DND-41 (cell line): ENCODE results near the gene SUN5.

ENCODE experiments used
- ATAC-seq: fragments of 200-7000 bp; cut with Tn5 transposase; 3 replicates; pipeline ENCODE4 v1.9.1; 2021; ENCODE audit warnings: low read depth; ENCODE audit not compliant: insufficient read depth
- DNase-seq: peaks from one replicate; pipeline ENCODE4 v3.0.0-alpha.2; 2020
- H2AFZ ChIP-seq: 2 replicates; pipeline ENCODE4 v1.6.0; 2012; ENCODE audit warnings: low read depth, low read length
- H3K27ac ChIP-seq: 2 replicates; pipeline ENCODE4 v1.5.1; 2012; ENCODE audit warnings: low read length, inconsistent platforms
- H3K27me3 ChIP-seq: fragments of 200-600 bp; sonication (generic); 2 replicates; pipeline ENCODE4 v1.6.0; 2012; ENCODE audit warnings: low read length, mild to moderate bottlenecking, inconsistent platforms; ENCODE audit not compliant: insufficient read depth, poor library complexity
- H3K36me3 ChIP-seq: 2 replicates; pipeline ENCODE4 v1.5.1; 2012; ENCODE audit warnings: low read length, inconsistent platforms; ENCODE audit not compliant: insufficient read depth
- H3K4me1 ChIP-seq: 2 replicates; pipeline ENCODE4 v1.5.1; 2012; ENCODE audit warnings: mild to moderate bottlenecking, low read length; ENCODE audit not compliant: insufficient read depth
- H3K4me2 ChIP-seq: 2 replicates; pipeline ENCODE4 v1.6.0; 2012; ENCODE audit warnings: mild to moderate bottlenecking, moderate library complexity, low read length, inconsistent platforms; ENCODE audit not compliant: insufficient read depth
- H3K4me3 ChIP-seq, 2 experiments: fragments of 200-600 bp in 1 of 2; shearing (Covaris generic) in 1 of 2; 2 replicates each; pipeline ENCODE4 v1.5.1; 2012 to 2016; ENCODE audit warnings: inconsistent platforms in 2 of 2, low read length in 2 of 2, mild to moderate bottlenecking in 2 of 2, low read depth in 1 of 2, moderate library complexity in 1 of 2
- H3K79me2 ChIP-seq: 2 replicates; pipeline ENCODE4 v1.6.0; 2012; ENCODE audit warnings: low read length, inconsistent platforms; ENCODE audit not compliant: insufficient read depth
- H3K9ac ChIP-seq: 2 replicates; pipeline ENCODE4 v1.6.0; 2012; ENCODE audit warnings: low read depth, mild to moderate bottlenecking, inconsistent platforms, low read length, moderate library complexity
- H3K9me3 ChIP-seq: 2 replicates; pipeline ENCODE4 v1.5.1; 2012; ENCODE audit warnings: low read length, moderate library complexity, mild to moderate bottlenecking, inconsistent platforms; ENCODE audit not compliant: insufficient read depth, severe bottlenecking
- H4K20me1 ChIP-seq: 2 replicates; pipeline ENCODE4 v1.6.0; 2012; ENCODE audit warnings: low read length; ENCODE audit not compliant: insufficient read depth
- EZH2 ChIP-seq: IDR thresholded peaks from 3 replicates; pipeline ENCODE4 v1.6.1; 2012; ENCODE audit warnings: borderline replicate concordance, low read depth, mild to moderate bottlenecking, moderate library complexity, low read length, inconsistent platforms; ENCODE audit not compliant: severe bottlenecking
- TF ChIP-seq, protein P1 (sequence below): IDR thresholded peaks from 2 replicates; pipeline ENCODE4 v1.5.1; 2012; ENCODE audit warnings: borderline replicate concordance, low read length, moderate library complexity, mild to moderate bottlenecking; ENCODE audit not compliant: poor library complexity, severe bottlenecking; ENCODE audit errors: extremely low read depth

The SUN5 gene

DNA sequence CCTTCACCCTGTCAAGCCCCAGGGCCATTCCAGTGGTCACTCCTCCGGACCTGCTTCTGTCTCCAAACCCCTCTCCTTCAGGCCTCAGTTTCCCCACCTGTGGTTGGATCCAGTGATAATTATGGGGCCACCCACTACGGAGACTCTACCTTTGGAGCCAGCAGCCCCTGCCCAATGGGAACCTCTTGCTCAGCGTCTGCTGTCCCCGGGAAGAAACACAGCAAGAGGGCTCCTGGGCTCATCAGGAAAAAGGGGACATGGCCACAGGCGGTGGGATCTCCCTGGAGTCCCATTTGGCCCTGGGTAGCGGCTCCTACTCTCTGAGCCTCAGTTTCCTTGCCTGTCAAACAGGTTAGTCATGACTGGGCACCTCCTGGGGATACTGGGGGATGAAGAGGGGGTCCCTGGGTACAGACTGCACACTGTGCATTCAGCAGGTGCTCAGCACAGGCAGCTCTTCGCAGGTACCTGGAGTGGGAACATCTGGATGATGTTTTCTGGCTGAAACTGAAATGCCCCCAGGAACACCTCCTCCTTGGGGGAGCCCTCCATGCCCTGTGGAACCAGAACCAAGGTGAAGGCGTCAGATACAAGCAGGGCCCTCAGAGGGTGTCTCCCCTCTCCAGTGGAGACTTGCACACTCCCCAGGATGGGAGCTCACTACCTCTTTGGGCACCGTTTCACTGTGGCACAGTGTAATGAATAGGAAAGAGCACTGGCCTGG is 19.4 kb downstream of the SUN5 start:
- no peaks in the 10 kb centered on the region for H3K4me1 ChIP-seq
- TF ChIP-seq EZH2: no peak
- TF ChIP-seq, protein P1, sequence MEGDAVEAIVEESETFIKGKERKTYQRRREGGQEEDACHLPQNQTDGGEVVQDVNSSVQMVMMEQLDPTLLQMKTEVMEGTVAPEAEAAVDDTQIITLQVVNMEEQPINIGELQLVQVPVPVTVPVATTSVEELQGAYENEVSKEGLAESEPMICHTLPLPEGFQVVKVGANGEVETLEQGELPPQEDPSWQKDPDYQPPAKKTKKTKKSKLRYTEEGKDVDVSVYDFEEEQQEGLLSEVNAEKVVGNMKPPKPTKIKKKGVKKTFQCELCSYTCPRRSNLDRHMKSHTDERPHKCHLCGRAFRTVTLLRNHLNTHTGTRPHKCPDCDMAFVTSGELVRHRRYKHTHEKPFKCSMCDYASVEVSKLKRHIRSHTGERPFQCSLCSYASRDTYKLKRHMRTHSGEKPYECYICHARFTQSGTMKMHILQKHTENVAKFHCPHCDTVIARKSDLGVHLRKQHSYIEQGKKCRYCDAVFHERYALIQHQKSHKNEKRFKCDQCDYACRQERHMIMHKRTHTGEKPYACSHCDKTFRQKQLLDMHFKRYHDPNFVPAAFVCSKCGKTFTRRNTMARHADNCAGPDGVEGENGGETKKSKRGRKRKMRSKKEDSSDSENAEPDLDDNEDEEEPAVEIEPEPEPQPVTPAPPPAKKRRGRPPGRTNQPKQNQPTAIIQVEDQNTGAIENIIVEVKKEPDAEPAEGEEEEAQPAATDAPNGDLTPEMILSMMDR: no peak
- no peaks in the 10 kb centered on the region for H4K20me1 ChIP-seq
- H3K4me3 ChIP-seq: no peak overlapping the region
- H3K4me2 ChIP-seq: no peak overlapping the region
- no peak for DNase-seq
- no peaks in the 10 kb centered on the region for H3K27me3 ChIP-seq
- no peak for ATAC-seq
- no peaks in the 10 kb centered on the region for H3K36me3 ChIP-seq
- H3K9ac ChIP-seq: no peak overlapping the region
- H3K79me2 ChIP-seq: no peaks in the 10 kb centered on the region
- no peak overlapping the region for H3K27ac ChIP-seq
- no peak overlapping the region for H2AFZ ChIP-seq
- H3K9me3 ChIP-seq: no peaks in the 10 kb centered on the region

DNA sequence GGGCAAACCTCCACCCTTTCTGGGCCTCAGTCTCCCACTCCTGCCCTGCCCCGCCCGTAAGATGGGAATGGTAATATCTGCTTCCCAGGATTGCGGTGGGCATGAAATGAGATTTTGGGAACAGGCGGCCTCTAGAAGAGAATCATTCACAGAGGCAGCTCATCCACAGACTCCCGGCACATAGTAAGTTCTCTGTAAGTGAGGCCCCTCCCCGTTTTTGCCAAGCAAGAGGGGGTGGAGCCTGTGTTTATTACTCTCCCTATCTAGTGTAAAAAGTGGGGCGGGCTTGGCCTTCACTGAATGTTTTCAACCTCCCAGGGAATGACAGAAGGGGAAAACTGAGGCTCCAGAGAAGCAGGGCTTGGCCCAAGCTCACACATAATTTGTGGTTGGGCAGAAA is 20.0 kb downstream of the SUN5 start:
- H3K27me3 ChIP-seq: no peaks in the 10 kb centered on the region
- no peaks in the 10 kb centered on the region for H3K4me1 ChIP-seq
- H3K4me3 ChIP-seq: no peak overlapping the region
- DNase-seq: no peak
- H3K9ac ChIP-seq: no peak overlapping the region
- H2AFZ ChIP-seq: no peak overlapping the region
- no peak for ATAC-seq
- H3K79me2 ChIP-seq: no peaks in the 10 kb centered on the region
- TF ChIP-seq, protein P1: no peak
- TF ChIP-seq EZH2: no peak
- no peaks in the 10 kb centered on the region for H4K20me1 ChIP-seq
- no peak overlapping the region for H3K4me2 ChIP-seq
- no peaks in the 10 kb centered on the region for H3K9me3 ChIP-seq
- no peak overlapping the region for H3K27ac ChIP-seq
- no peaks in the 10 kb centered on the region for H3K36me3 ChIP-seq

GRCh38 chr20:32983459-32984112 is 20.6 kb downstream of the SUN5 start:
- Histone ChIP-seq H3K4me3 (no peak overlapping the region), H3K27ac (no peak overlapping the region), H4K20me1 (no peaks in the 10 kb centered on the region), H2AFZ (no peak overlapping the region), H3K4me1 (no peaks in the 10 kb centered on the region), H3K4me2 (no peak overlapping the region), H3K9me3 (no peaks in the 10 kb centered on the region), H3K79me2 (no peaks in the 10 kb centered on the region), H3K27me3 (no peaks in the 10 kb centered on the region), H3K9ac (no peak overlapping the region), H3K36me3 (no peaks in the 10 kb centered on the region)
- ATAC-seq (no peak), DNase-seq (no peak)
- TF ChIP-seq, protein P1: no peak
- no peak for TF ChIP-seq EZH2
